GM18868 (cell line): Measurements from ENCODE around the gene OSCP1.
A peak's percentile ranks its signal among the peaks of the same experiment; 100 is the strongest.

Experiments
- ATAC-seq: cut with Tn5 transposase; IDR thresholded peaks from one replicate; pipeline ENCODE4 v1.9.1; 2021; ENCODE audit warnings: mild to moderate bottlenecking, moderate library complexity; ENCODE audit not compliant: unreplicated experiment

OSCP1 gene

GRCh38 chr1:36448530-36449056, 1.7 kb downstream of the OSCP1 start:
- ATAC-seq = no peak

- ATAC-seq = no peak
These were observed 2.8 kb downstream of the OSCP1 start for GRCh38 chr1:36447450-36447849.

- no peak for ATAC-seq
These were observed 3.5 kb downstream of the OSCP1 start for GRCh38 chr1:36446746-36447145.

- ATAC-seq = no peak
These were observed 4.0 kb downstream of the OSCP1 start for GRCh38 chr1:36446271-36446670.

GRCh38 chr1:36443297-36443696, 7.0 kb downstream of the OSCP1 start:
- no peak for ATAC-seq

- no peak for ATAC-seq
These were observed 7.9 kb downstream of the OSCP1 start for GRCh38 chr1:36442337-36442736.

- ATAC-seq = no peak
These were observed 9.6 kb downstream of the OSCP1 start for GRCh38 chr1:36440646-36441045.

- no peak for ATAC-seq
These were observed 10.2 kb downstream of the OSCP1 start for GRCh38 chr1:36440044-36440443.

GRCh38 chr1:36438715-36439114, 11.5 kb downstream of the OSCP1 start:
- no peak for ATAC-seq

GRCh38 chr1:36436821-36437220, 13.4 kb downstream of the OSCP1 start:
- no peak for ATAC-seq

- ATAC-seq = no peak
These were observed 17.1 kb downstream of the OSCP1 start for GRCh38 chr1:36433102-36433501.

- ATAC-seq = no peak
These were observed 17.6 kb downstream of the OSCP1 start for GRCh38 chr1:36432616-36433015.

GRCh38 chr1:36425791-36426190, 24.5 kb downstream of the OSCP1 start:
- ATAC-seq = no peak

GRCh38 chr1:36421649-36422048, 28.6 kb downstream of the OSCP1 start:
- no peak for ATAC-seq

- ATAC-seq = peak; percentile 47
These were observed 29.4 kb downstream of the OSCP1 start for GRCh38 chr1:36420836-36421317.

GRCh38 chr1:36420409-36420808, 29.8 kb downstream of the OSCP1 start:
- ATAC-seq = no peak

- no peak for ATAC-seq
These were observed 30.7 kb downstream of the OSCP1 start for GRCh38 chr1:36419569-36419968.

- ATAC-seq = no peak
These were observed 31.1 kb downstream of the OSCP1 start for GRCh38 chr1:36419140-36419539.

GRCh38 chr1:36417931-36418330, 32.3 kb downstream of the OSCP1 start:
- ATAC-seq = no peak

- ATAC-seq = no peak
These were observed 34.5 kb downstream of the OSCP1 start for GRCh38 chr1:36415661-36416326.

GRCh38 chr1:36414384-36414783, 35.9 kb downstream of the OSCP1 start:
- ATAC-seq = no peak

GRCh38 chr1:36411674-36412648, 38.3 kb downstream of the OSCP1 start:
- no peak for ATAC-seq
